DOHH2 (cell line): ENCODE data around the gene NKAPL.

Experiments used
- H3F3A ChIP-seq: fragments of 200-600 bp; sonication (generic), shearing (Covaris generic); 2 replicates; pipeline ENCODE4 v1.6.0; 2016; ENCODE audit warnings: antibody characterized with exemption, mild to moderate bottlenecking; ENCODE audit not compliant: control insufficient read depth, insufficient read depth
- H3K27ac ChIP-seq: fragments of 200-600 bp; sonication (generic); 2 replicates; pipeline ENCODE4 v1.5.1; 2014; ENCODE audit warnings: low read depth, mild to moderate bottlenecking, low read length, moderate library complexity
- H3K27me3 ChIP-seq: fragments of 200-600 bp; sonication (generic); 2 replicates; pipeline ENCODE4 v1.6.1; 2014; ENCODE audit warnings: mild to moderate bottlenecking, low read length, mixed read lengths; ENCODE audit not compliant: control insufficient read depth
- H3K36me3 ChIP-seq: fragments of 200-600 bp; sonication (generic); 2 replicates; pipeline ENCODE4 v1.6.1; 2014; ENCODE audit warnings: mild to moderate bottlenecking, low read length, moderate library complexity, mixed read lengths; ENCODE audit not compliant: control insufficient read depth
- H3K4me1 ChIP-seq: fragments of 200-600 bp; sonication (generic); 2 replicates; pipeline ENCODE4 v1.6.1; 2014; ENCODE audit warnings: mild to moderate bottlenecking, low read length, mixed read lengths; ENCODE audit not compliant: control insufficient read depth
- H3K4me2 ChIP-seq: fragments of 200-600 bp; sonication (generic); 2 replicates; pipeline ENCODE4 v1.6.0; 2014; ENCODE audit warnings: mild to moderate bottlenecking, low read length, moderate library complexity
- H3K4me3 ChIP-seq: fragments of 200-600 bp; sonication (generic); 2 replicates; pipeline ENCODE4 v1.5.1; 2014; ENCODE audit warnings: mild to moderate bottlenecking, low read length, mixed read lengths
- H3K79me2 ChIP-seq: fragments of 200-600 bp; sonication (generic); 2 replicates; pipeline ENCODE4 v1.6.1; 2014; ENCODE audit warnings: mild to moderate bottlenecking, low read length, mixed read lengths; ENCODE audit not compliant: control insufficient read depth
- H3K9me2 ChIP-seq: fragments of 200-600 bp; sonication (generic); replicated peaks from 2 replicates; pipeline ENCODE4 v1.6.1; 2014; ENCODE audit warnings: mild to moderate bottlenecking, low read length, mixed read lengths; ENCODE audit not compliant: control insufficient read depth
- H3K9me3 ChIP-seq: fragments of 200-600 bp; sonication (generic); 2 replicates; pipeline ENCODE4 v1.6.1; 2014; ENCODE audit warnings: antibody characterized with exemption, low read length, mixed read lengths; ENCODE audit not compliant: control insufficient read depth, insufficient read depth
- H4K20me1 ChIP-seq: fragments of 200-600 bp; sonication (generic); 2 replicates; pipeline ENCODE4 v1.6.0; 2014; ENCODE audit warnings: low read depth, mild to moderate bottlenecking, antibody characterized with exemption, low read length, moderate library complexity; ENCODE audit not compliant: control insufficient read depth, insufficient read depth
- EZH2phosphoT487 ChIP-seq: fragments of 200-600 bp; sonication (generic); IDR thresholded peaks from 2 replicates; pipeline ENCODE4 v1.6.1; 2017; ENCODE audit warnings: borderline replicate concordance, mild to moderate bottlenecking, antibody characterized with exemption, low read length, moderate library complexity, mixed read lengths
- TF ChIP-seq, protein P1 (sequence below): fragments of 200-600 bp; sonication (generic); IDR thresholded peaks from one replicate; pipeline ENCODE4 v1.5.1; 2014; ENCODE audit warnings: antibody characterized with exemption, mild to moderate bottlenecking, low read depth, low read length; ENCODE audit not compliant: poor library complexity, severe bottlenecking

Gene NKAPL

DNA sequence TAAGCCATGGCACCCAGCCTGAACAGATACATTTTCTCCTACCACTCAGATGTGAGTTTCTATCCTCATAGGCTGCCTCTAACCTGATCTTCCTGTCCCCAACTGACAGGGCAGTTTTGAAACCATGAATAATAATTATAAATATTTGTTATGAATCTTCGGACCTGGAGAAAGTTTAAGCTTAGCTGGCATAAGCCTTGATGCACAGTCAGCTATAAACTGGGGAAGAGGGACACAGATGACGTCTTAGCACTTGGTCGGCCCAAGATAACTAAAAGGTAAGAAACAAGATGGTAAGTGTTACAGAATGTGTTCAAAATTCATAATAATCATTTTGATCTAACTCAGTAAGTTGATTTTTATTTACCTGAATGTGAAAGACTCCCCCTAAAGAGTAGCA is 15.2 kb upstream of the NKAPL start:
- no peaks in the 10 kb centered on the region for H3K9me2 ChIP-seq
- no peak overlapping the region for H3K4me2 ChIP-seq
- no peaks in the 10 kb centered on the region for H4K20me1 ChIP-seq
- no peak overlapping the region for H3K27ac ChIP-seq
- TF ChIP-seq, protein P1, sequence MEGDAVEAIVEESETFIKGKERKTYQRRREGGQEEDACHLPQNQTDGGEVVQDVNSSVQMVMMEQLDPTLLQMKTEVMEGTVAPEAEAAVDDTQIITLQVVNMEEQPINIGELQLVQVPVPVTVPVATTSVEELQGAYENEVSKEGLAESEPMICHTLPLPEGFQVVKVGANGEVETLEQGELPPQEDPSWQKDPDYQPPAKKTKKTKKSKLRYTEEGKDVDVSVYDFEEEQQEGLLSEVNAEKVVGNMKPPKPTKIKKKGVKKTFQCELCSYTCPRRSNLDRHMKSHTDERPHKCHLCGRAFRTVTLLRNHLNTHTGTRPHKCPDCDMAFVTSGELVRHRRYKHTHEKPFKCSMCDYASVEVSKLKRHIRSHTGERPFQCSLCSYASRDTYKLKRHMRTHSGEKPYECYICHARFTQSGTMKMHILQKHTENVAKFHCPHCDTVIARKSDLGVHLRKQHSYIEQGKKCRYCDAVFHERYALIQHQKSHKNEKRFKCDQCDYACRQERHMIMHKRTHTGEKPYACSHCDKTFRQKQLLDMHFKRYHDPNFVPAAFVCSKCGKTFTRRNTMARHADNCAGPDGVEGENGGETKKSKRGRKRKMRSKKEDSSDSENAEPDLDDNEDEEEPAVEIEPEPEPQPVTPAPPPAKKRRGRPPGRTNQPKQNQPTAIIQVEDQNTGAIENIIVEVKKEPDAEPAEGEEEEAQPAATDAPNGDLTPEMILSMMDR: no peak
- no peak for TF ChIP-seq EZH2phosphoT487
- no peaks in the 10 kb centered on the region for H3K27me3 ChIP-seq
- peaks cover 42% of the 10 kb centered on the region for H3K36me3 ChIP-seq
- no peaks in the 10 kb centered on the region for H3K79me2 ChIP-seq
- 0 out of 2 replicates have a peak, but pooled peaks cover 8% of the 10 kb centered on the region for H3F3A ChIP-seq
- H3K9me3 ChIP-seq: no peaks in the 10 kb centered on the region
- no peak overlapping the region for H3K4me3 ChIP-seq
- no peaks in the 10 kb centered on the region for H3K4me1 ChIP-seq

- no peaks in the 10 kb centered on the region for H3K9me2 ChIP-seq
- H3K4me1 ChIP-seq: no peaks in the 10 kb centered on the region; the same call in none of the 2 replicates
- peaks cover 4% of the 10 kb centered on the region for H3K79me2 ChIP-seq
- H3F3A ChIP-seq: 0 out of 2 replicates have a peak, but pooled peaks cover 8% of the 10 kb centered on the region
- H4K20me1 ChIP-seq: no peaks in the 10 kb centered on the region
- TF ChIP-seq, protein P1: no peak
- TF ChIP-seq EZH2phosphoT487: no peak
- H3K9me3 ChIP-seq: no peaks in the 10 kb centered on the region
- H3K4me2 ChIP-seq: no peak overlapping the region
- no peaks in the 10 kb centered on the region for H3K27me3 ChIP-seq
- H3K27ac ChIP-seq: no peak overlapping the region
- peaks cover 49% of the 10 kb centered on the region for H3K36me3 ChIP-seq
- no peak overlapping the region for H3K4me3 ChIP-seq
Measured at GRCh38 chr6:28245206-28245941, 13.7 kb upstream of the NKAPL start.

GRCh38 chr6:28248916-28249315 is 10.2 kb upstream of the NKAPL start:
- Histone ChIP-seq H3K4me3 (no peak overlapping the region), H3K36me3 (peaks cover 53% of the 10 kb centered on the region), H3K4me2 (no peak overlapping the region), H3K4me1 (peaks cover 17% of the 10 kb centered on the region), H3K79me2 (peaks cover 24% of the 10 kb centered on the region), H3K9me2 (no peaks in the 10 kb centered on the region), H4K20me1 (no peaks in the 10 kb centered on the region), H3K27ac (no peak overlapping the region), H3K9me3 (no peaks in the 10 kb centered on the region), H3F3A (no peaks in the 10 kb centered on the region), H3K27me3 (no peaks in the 10 kb centered on the region)
- TF ChIP-seq, protein P1: no peak
- TF ChIP-seq EZH2phosphoT487: no peak
